ENCODE measurements around the gene MAB21L1.

The MAB21L1 gene

GRCh38 chr13:35475960-35476943 is at the start of gene MAB21L1:
MAB21L1 (minus strand) TSS chr13:35476689; CDS start chr13:35476138, 551 bp downstream.
- DNase-seq (ENCODE audit: low read depth): no peak

GRCh38 chr13:35524171-35524570 is 47.7 kb upstream of the MAB21L1 start:
- no peak for DNase-seq (ENCODE audit: low read depth)

- DNase-seq (ENCODE audit: low read depth): no peak
Observed at GRCh38 chr13:35518337-35518946, 42.0 kb upstream of the MAB21L1 start.

- no peak for DNase-seq (ENCODE audit: low read depth)
Observed at GRCh38 chr13:35514801-35515502, 38.5 kb upstream of the MAB21L1 start.

GRCh38 chr13:35514061-35514477 is 37.6 kb upstream of the MAB21L1 start:
- no peak for DNase-seq (ENCODE audit: low read depth)

GRCh38 chr13:35512271-35512920 is 35.9 kb upstream of the MAB21L1 start:
- DNase-seq (ENCODE audit: low read depth): no peak

GRCh38 chr13:35502456-35502855 is 26.0 kb upstream of the MAB21L1 start:
- DNase-seq (ENCODE audit: low read depth): no peak

- DNase-seq (ENCODE audit: low read depth): no peak
Observed at GRCh38 chr13:35501661-35502235, 25.3 kb upstream of the MAB21L1 start.

GRCh38 chr13:35500144-35500543 is 23.7 kb upstream of the MAB21L1 start:
- DNase-seq (ENCODE audit: low read depth): no peak

- DNase-seq (ENCODE audit: low read depth): no peak
Observed at GRCh38 chr13:35499676-35500075, 23.2 kb upstream of the MAB21L1 start.

- DNase-seq (ENCODE audit: low read depth): no peak
Observed at GRCh38 chr13:35499196-35499662, 22.7 kb upstream of the MAB21L1 start.

GRCh38 chr13:35498231-35498630 is 21.7 kb upstream of the MAB21L1 start:
- no peak for DNase-seq (ENCODE audit: low read depth)

GRCh38 chr13:35496761-35497386 is 20.4 kb upstream of the MAB21L1 start:
- DNase-seq (ENCODE audit: low read depth): no peak

- DNase-seq (ENCODE audit: low read depth): no peak
Observed at GRCh38 chr13:35496006-35496405, 19.5 kb upstream of the MAB21L1 start.

- DNase-seq (ENCODE audit: low read depth): no peak
Observed at GRCh38 chr13:35489050-35489449, 12.6 kb upstream of the MAB21L1 start.

GRCh38 chr13:35485424-35485823 is 8.9 kb upstream of the MAB21L1 start:
- no peak for DNase-seq (ENCODE audit: low read depth)

GRCh38 chr13:35484384-35484783 is 7.9 kb upstream of the MAB21L1 start:
- no peak for DNase-seq (ENCODE audit: low read depth)

GRCh38 chr13:35483761-35484160 is 7.3 kb upstream of the MAB21L1 start:
- DNase-seq (ENCODE audit: low read depth): no peak

GRCh38 chr13:35482527-35482926 is 6.0 kb upstream of the MAB21L1 start:
- no peak for DNase-seq (ENCODE audit: low read depth)

GRCh38 chr13:35481777-35482176 is 5.3 kb upstream of the MAB21L1 start:
- no peak for DNase-seq (ENCODE audit: low read depth)

- DNase-seq (ENCODE audit: low read depth): no peak
Observed at GRCh38 chr13:35480346-35480745, 3.9 kb upstream of the MAB21L1 start.

Data from stimulated activated CD8-positive, alpha-beta memory T cell treated with anti-CD3 and anti-CD28 coated beads, Interleukin-12 subunit alpha, Interleukin-12 subunit beta, amount 100 ng/mL, for 1 hour (primary cell).